Ishikawa (cell line): ENCODE data around the gene MYO5A.

Experiments used
- RAD21 ChIP-seq: IDR thresholded peaks from 2 replicates; pipeline ENCODE4 v1.6.1; 2012; ENCODE audit warnings: low read depth
- TCF12 ChIP-seq: IDR thresholded peaks from 2 replicates; pipeline ENCODE4 v1.6.1; 2012; ENCODE audit warnings: low read depth

DNA sequence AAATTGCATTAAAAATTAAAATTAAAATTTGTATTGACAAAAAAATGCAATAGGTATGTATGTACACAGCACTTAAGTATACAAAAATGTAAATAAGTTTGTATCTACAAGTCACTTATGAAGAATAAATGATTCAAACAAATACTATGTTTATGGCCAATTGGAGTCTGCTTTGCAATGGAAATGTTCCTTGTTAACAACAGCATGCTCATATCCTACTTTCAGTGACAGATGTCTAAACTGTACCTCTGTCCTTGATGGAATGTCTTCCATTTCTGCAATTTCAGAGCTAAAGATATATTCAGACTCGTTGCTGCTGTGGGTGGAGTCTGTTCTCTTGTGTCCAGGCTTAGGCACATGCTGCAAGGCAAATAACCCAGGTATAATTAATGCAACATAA, 169.0 kb downstream of the MYO5A start:
- no peak for TF ChIP-seq RAD21
- TF ChIP-seq TCF12, result no peak
